Measurements from ENCODE around the gene ATP10B.

GRCh38 chr5:160534125-160534524, 317.9 kb downstream of the ATP10B start:
- TF ChIP-seq JUN (CRISPR knock-in tag; IDR thresholded peaks at IDR 0.05) (no peak), CTCF (IDR thresholded peaks at IDR 0.05) (no peak), SMAD4 (CRISPR knock-in tag; IDR thresholded peaks at IDR 0.05) (no peak), NR1H2 (CRISPR knock-in tag; IDR thresholded peaks at IDR 0.05) (no peak), FOXK1 (CRISPR knock-in tag; IDR thresholded peaks at IDR 0.05) (no peak), RORB (CRISPR knock-in tag; IDR thresholded peaks at IDR 0.05) (no peak), AFF4 (CRISPR knock-in tag; IDR thresholded peaks at IDR 0.05; ENCODE audit: borderline replicate concordance) (no peak), IRF1 (CRISPR knock-in tag; IDR thresholded peaks at IDR 0.05) (no peak)
- TF ChIP-seq, protein P1, sequence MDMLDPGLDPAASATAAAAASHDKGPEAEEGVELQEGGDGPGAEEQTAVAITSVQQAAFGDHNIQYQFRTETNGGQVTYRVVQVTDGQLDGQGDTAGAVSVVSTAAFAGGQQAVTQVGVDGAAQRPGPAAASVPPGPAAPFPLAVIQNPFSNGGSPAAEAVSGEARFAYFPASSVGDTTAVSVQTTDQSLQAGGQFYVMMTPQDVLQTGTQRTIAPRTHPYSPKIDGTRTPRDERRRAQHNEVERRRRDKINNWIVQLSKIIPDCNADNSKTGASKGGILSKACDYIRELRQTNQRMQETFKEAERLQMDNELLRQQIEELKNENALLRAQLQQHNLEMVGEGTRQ (CRISPR knock-in tag; IDR thresholded peaks at IDR 0.05), result no peak
- TF ChIP-seq, protein P2, sequence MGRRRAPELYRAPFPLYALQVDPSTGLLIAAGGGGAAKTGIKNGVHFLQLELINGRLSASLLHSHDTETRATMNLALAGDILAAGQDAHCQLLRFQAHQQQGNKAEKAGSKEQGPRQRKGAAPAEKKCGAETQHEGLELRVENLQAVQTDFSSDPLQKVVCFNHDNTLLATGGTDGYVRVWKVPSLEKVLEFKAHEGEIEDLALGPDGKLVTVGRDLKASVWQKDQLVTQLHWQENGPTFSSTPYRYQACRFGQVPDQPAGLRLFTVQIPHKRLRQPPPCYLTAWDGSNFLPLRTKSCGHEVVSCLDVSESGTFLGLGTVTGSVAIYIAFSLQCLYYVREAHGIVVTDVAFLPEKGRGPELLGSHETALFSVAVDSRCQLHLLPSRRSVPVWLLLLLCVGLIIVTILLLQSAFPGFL (CRISPR knock-in tag; IDR thresholded peaks at IDR 0.05; ENCODE audit: borderline replicate concordance), result no peak

Measured in WTC11 (cell line).